DMS79 treated with DMSO at 0.1 percent for 48 hours (cell line): Measurements from ENCODE around the gene ZNF143.
"Not testable (repeated sequence)": the region's sequence is repeated elsewhere in the genome, so short reads cannot be mapped to it uniquely, and the experiment has no call there.

Experiments
- DNase-seq: peaks from one replicate; lab custom pipeline; 2025; lab: John Stamatoyannopoulos, UW

ZNF143 gene

DNA sequence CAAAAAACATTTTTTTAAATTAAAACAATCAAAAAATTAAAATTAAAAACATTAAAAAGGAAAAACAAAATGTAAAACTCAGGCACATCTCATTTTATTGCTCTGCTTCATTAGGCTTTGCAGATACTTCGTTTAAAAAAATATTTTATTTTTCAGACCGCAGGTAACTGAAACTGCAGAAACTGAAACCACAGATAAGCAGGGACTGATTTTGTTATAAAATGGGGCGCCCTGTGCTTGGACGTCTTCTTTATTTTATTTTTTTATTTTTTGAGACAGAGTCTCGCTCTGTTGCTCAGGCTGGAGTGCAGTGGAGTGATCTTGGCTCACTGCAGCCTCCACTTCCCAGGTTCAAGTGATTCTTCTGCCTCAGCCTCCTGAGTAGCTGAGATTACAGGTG lies 88.4 kb downstream of the ZNF143 start:
- DNase-seq, result not testable (repeated sequence)

DNA sequence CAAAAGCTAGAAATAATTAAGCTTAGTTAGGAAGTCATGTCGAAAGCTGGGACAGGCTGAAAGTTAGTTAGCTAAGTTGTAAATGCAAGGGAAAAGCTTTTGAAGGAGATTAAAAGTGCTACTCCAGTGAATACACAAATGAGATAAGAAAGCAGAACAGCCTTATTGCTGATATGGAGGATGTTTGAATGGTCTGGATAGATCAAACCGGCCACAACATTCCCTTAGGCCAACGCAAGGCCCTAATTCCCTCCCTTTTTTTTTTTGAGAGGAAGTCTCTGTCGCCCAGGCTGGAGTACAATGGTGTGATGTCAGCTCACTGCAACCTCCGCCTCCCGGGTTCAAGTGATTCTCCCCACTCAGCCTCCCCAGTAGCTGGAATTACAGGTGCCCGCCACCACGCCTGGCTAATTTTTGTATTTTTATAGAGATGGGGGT lies 89.4 kb downstream of the ZNF143 start:
- DNase-seq, result no peak

DNA sequence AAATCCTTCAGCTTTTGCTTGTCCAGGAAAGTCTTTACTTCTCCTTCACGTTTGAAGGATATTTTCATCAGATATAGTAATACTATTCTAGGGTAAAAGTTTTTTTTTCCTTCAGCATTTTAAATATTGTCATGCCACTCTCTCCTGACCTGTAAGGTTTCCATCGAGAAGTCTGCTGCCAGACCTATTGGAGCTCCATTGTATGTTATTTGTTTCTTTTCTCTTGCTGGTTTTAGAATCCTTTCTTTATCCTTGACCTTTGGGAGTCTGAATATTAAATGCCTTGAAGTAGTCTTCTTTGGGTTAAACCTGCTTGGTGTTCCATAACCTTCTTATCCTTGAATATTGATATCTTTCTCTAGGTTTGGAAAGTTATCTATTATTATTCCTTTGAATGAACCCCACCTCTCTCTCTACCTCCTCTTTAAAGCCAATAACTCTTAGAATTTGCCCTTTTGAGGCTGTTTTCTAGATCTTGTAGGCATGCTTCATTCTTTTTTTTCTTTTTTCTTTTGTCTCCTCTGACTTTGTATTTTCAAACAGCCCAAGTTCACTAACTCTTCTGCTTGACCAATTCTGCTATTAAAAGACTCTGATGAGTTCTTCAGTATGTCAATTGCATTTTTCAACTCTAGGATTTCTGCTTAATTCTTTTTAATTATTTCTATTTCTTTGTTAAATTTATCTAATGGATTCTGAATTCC lies 100.6 kb downstream of the ZNF143 start:
- DNase-seq, result no peak

DNA sequence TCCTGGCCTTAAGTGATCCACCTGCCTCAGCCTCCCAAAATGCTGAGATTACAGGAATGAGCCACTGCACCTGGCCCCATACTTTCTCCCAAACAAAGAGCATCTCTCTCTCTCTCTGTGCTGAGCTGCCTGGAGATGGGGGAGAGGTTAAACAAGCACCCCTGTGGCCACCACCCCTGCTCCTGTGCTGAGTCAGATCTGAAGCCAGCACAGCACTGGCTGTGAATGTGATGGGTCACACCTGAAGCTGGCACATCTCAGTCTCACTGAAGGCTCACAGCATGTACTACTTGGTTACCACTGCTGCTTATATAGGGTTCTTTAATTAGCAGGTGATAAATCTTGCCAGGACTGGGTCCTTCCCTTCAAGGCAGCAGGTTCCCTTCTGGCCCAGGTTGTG lies 101.9 kb downstream of the ZNF143 start:
- no peak for DNase-seq

DNA sequence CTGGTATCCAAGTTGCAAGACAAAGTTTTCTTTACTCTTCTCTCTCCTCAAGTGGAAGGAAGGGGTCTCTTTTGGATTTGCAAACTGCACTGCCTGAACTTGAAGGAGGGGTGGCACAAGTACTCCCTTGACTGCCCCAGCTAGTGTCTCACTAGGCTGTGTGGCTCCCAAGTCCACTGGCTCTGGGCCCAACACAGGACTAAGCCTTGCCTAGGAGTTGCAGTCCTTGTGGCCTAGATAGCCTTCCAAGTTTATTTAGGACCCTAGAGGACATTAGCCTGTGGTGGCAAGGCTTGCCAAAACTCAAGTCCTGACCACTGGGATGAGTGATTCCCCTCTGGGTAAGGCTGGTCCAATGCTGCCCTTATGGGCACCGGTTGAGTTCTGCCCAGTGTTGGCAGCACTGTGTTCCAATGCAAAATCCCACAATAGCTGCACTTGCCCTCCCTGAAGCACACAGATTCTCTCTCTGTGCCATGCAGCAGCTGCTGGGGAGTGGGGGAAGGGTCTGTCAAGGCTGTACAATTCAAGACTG lies 102.5 kb downstream of the ZNF143 start:
- no peak for DNase-seq

DNA sequence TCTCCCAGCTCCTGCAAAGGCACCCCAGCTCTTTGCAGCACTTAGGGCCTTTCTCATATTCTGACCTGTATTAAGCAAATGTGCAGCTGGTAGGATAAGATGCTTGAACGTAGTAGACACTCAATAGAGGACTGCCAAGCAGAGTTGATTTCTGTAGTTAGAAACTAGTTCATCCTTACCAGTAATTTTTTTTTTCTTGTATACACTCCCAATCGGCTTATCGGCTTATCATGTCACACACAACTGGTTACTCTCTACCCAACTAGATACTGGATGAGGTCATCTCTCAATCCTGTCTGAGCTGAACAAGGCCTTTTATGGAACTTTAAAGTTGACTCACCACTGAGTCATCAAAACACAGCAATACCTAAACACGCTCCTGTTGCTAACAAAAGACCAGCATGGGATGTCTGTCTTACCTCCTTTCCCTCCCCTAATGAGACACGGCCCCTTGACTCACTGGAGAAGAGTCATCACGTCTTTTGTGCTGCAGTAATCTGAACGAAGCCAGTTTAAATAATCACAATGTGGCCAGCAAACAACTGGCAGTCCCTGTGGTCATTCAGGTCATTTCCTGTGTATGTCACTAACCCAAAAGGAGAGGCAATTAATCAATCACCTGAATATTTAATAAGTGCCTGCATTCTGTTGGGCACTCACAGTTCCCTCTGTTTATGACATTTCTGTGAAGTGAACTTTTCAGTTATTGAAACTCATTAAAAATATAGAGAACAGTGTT lies 105.2 kb downstream of the ZNF143 start:
- no peak for DNase-seq

DNA sequence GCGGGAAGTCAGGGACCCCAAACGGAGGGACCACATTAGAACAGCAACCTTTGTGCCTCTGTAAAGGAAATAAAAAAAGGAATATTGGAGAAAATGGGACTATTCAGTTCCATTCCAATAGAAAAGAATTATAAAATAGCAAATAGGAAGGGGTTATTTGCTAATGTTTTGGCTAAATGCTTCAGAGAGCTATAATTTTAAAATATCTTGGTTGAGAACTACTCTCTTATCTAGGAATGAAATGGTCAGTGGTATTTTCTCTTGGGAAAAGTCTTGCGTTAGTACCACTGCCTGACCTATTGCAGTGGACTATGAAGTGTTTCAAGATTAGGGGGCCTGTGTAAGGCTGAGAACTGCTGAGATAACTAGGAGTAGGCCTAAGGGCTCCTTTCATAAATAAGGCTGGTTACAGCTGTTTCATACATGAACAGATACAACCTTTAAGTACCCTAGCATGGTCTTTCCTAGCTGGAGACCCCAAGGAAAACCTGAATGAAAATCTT lies 105.8 kb downstream of the ZNF143 start:
- DNase-seq, result no peak

DNA sequence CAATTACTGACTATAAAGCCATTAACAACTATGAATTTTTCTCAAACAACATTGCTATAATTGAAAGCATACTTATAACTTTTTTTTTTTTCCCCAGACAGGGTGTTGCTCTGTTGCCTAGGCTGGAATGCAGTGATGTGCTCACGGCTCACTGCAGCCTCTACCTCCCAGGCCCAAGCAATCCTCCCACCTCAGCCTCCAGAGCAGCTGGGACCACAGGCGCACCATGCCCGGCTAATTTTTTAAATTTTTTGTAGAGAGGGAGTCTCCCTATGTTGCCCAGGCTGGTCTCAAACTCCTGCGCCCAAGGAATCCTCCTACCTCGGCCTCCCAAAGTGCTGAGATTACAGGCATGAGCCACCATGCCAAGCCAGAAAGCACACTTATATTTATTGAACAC lies 106.6 kb downstream of the ZNF143 start:
- DNase-seq, result no peak

DNA sequence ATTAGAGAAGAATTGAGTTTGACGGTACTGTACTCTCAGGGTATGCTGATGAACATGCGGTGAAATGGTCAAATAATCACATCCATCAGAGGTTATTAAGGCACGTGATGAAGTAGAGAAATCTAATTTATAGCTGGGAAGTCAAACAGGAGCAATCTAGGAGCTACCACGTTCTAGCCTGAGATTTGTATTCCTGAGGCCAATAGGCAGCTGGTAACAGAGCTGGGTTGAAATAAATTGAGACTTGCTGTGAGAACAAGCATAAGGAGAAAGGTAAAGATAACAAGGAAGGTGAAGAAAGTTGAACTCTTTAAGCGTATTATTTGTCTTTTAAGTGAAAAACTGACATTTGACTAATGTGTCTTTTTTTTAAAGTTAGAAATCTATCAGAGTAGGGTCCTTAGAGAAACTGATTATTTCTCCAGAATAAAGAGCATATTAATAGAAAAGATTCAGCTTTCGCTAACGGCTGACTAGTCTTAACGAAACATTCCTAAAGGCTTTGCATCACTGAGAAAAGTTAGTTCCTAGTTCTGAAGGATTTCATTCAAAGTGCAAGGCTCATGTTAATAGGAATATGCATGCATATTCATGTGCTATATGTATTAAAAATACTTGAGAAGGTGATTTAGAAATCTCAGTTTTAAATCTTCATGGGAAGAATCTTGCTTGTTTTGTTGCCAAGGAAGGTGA lies 107.5 kb downstream of the ZNF143 start:
- DNase-seq, result no peak

DNA sequence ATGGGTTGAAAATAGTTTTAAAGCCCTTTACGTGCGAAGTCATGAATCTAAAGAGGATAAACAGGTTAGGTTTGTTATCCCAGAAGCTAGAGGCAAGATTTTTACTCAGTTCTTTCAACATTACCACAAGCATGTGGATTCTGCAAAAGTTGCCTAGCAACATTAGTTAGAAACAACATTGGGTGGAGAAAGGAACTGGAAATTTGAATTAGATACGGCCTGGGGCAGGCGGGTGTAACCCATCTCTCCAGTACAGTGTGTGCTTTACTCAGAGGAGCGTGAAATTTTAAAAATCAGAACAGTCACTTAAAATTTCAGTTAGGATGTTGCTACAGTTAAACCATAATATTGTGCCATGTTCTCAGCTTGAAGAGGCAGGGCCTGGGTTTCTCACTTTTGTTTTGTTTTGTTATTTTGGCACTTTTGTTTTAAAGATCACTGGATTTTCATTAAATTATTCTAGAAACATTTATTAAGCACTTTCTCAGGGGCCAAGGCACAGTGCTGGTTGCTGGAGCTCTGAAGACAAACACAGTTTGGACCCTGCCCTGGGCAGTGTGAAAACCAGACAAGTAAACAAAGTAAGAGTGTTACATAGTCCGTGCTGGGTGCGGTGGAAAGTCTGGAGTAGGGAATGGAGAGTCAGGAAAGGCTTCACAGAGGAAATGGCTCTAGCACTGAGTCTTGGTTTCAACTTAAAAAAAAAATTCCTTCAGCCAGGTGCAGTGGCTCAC lies 108.2 kb downstream of the ZNF143 start:
- DNase-seq, result peak; percentile 73

DNA sequence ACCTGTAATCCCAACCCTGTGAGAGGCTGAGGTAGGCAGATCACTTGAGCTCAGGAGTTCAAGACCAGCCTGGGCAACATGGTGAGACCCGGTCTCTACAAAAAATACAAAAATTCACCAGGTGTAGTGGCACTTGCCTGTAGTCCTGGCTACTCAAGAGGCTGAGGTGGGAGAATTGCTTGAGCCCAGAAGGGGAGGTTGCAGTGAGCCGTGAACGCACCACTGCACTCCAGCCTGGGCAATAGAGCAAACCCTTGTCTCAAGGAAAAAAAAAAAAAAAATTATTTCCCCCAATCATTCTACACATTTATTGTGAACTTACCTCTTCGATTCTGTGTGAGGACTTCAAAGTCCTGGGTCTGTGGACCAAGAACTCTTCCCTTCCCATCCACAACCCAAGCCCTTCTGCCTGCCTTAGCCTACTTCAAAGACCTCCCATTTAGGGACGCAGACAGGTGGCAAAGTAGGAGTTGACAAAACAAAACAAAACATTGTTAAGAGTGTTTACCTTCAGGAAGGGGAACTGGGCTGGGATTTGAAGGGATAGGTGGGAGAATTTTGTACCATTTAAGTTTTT lies 108.9 kb downstream of the ZNF143 start:
- DNase-seq, result peak; percentile 68

DNA sequence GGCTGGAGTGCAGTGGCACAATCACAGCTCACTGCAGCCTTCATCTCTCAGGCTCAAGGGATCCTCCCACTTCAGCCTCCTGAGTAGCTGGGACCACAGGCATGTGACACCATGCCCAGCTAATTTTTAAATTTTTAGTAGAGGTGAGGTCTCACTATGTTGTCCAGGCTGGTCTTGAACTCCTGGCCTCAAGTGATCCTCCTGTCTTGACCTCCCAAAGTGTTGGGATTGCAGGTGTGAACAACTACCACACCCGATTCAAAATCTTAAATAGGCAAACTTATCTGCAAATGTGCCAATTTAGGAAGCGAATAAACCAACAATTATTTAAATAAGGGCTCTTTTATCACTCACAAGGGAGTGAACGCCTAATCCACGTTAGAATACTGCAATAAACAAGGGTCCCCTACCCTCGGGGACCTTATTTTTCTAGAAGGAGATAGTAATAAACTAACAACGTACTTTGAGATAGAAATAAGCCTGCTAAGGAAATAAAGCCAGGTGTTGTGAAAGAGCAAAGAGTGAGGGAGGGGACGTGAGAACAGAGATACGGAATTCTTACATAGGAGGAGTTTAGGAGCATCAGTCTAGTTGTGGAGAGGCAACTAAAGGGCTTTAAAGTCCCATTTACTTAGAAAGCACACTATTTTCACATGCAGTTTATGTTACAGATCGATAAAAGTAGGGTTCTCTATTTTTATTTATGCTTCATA lies 109.7 kb downstream of the ZNF143 start:
- DNase-seq, result no peak

DNA sequence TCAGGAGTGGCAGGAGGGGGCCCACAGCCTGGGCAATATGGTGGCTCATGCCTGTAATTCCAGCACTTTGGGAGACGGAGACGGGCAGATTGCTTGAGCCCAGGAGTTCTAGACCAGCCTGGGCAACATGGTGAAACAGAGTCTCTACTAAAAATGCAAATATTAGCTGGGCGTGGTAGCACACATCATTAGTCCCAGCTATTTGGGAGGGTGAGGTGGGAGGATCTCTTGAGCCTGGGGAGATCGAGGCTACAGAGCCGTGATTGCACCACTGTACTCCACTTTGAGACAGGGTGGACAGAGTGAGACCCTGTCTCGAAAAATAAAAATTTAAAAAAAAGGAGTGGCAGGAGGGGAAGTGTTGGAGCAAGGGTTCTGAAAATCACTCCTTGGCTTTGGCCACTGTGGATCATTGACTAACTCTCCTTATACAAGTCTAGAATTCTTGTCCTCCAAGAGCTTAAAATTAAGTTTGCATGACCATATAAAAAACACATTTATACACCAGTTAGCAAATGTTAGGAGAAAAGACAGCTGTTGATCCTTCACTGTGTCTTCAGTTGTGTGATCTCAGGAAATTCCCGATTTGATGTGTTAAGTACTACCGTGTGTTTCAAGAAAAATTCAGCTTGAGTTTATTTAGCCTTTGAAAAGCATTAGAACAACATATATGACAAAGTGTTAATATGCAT lies 110.4 kb downstream of the ZNF143 start:
- DNase-seq, result no peak

DNA sequence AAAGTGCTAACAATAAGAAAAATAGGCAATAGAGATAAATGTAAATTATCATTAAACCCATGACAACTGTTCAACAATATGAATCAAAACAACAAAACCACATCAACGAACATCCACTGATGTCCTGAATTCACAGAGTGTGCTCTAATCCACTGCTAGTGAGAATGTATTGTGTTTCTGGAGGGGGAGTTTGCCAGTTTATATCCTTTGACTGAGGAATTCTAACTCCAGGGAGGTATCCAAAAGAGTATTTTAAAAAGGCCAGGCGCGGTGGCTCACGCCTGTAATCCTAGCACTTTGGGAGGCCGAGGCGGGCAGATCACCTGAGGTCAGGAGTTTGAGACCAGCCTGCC lies 110.9 kb downstream of the ZNF143 start:
- no peak for DNase-seq

DNA sequence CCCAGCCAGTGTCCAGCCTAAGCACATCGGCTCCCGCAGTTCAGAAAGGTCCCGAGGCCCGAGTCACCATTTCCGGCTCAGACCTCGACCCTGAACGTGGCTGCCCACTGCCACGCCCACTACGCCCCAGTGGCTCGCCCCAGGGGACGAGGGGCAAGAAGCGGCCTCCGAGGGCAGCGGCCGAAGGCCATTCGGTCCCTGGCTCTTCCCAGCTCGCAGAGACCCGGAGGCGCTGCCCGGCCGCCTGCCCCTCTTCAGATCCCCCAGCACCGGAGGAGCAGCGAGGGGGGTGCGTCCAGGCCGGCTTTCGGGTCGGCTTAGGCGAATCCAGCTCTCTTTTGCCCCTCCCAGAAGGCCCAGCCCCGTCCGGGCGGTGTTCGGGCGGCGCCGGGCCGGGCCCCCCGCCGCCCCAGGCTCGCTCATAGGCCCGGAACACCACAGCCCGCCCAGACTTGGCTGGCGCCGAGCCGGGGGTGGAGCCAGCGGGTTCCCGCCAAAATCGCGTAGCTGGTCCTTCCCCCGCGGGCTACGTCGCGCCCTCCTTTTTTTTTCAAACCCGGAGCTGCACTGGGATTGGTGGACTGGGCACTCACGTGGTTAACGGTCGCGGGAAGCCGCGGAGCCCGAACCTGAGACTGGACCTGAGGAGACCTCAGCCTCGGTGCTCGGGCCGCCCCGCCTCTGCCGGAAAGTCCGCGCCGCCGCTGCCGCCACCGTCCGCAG lies 112.4 kb downstream of the ZNF143 start, which contains the start of gene WEE1:
WEE1 (plus strand) TSS at position 619 of the 723 bp plus-strand sequence. CDS start 264 bp downstream, outside the sequence.
- DNase-seq, result peak; percentile 95

DNA sequence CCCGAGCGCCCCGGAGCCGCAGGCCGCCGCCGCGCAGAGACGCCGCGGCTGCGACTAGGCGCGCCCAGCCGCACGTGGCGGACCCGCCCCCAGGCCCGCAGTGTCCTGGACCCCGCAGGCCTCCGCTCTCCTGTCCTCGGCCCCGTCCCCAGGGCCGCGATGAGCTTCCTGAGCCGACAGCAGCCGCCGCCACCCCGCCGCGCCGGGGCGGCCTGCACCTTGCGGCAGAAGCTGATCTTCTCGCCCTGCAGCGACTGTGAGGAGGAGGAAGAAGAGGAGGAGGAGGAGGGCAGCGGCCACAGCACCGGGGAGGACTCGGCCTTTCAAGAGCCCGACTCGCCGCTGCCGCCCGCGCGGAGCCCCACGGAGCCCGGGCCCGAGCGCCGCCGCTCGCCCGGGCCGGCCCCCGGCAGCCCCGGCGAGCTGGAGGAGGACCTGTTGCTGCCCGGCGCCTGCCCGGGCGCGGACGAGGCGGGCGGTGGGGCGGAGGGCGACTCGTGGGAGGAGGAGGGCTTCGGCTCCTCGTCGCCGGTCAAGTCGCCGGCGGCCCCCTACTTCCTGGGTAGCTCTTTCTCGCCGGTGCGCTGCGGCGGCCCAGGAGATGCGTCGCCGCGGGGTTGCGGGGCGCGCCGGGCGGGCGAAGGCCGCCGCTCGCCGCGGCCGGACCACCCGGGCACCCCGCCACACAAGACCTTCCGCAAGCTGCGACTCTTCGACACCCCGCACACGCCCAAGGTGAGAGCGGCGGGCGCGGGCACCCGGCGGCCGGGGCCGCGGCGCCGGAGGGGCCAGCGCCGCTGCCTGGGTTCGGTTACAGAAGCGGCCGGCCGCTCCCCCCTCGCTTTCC lies 113.2 kb downstream of the ZNF143 start:
- no peak for DNase-seq

DNA sequence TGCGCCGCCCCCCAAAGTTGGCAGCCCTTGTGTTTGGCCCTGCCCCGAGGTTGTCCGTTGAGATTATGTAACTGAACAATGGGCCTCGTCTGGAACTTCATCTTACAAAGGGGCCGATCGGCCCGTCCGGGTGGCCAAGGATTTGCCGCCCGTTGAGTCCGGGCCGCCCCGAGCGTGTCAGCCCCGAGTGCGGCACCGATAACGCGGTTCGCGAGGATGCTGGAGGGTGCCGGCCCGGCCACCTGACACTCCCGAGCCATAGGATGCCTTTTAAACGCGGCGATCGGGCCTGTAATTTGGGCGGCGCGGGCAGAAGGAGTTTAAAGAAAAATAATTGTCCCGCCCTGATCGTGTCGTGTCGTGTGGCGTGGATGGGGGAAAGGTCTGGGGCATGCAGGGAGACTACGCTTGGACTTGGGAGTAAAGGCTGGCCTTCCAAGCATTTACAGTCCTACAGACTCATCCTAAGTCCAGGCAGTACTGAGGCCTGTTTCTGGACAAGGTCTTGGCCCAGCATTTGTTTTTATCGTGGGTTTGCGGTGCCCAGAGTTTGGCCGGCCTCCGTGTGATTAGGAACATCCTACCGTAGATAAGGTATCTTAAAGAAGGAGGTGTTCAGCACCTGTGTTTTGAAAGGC lies 113.9 kb downstream of the ZNF143 start:
- no peak for DNase-seq
